Osteoblast (primary cell): ENCODE results near the gene PABPN1. TPM values are rescaled to one million over a fixed set of nuclear protein-coding genes. Genes with fewer than 3 reads are reported as not detected.

ENCODE experiments used
- DNase-seq: peaks from one replicate; pipeline ENCODE4 v3.0.0; 2011; ENCODE audit warnings: low spot score, mixed read lengths; ENCODE audit not compliant: insufficient read length; ENCODE audit errors: missing footprints
- H2AFZ ChIP-seq: 2 replicates; pipeline ENCODE4 v1.6.0; 2011; ENCODE audit warnings: mild to moderate bottlenecking, low read length
- H3K27ac ChIP-seq: 2 replicates; pipeline ENCODE4 v1.5.1; 2011; ENCODE audit warnings: mild to moderate bottlenecking, low read depth, low read length, moderate library complexity
- H3K27me3 ChIP-seq: 2 replicates; pipeline ENCODE4 v1.6.0; 2012; ENCODE audit warnings: mild to moderate bottlenecking, control low read depth, inconsistent platforms, low read length, moderate library complexity; ENCODE audit not compliant: insufficient read depth
- H3K36me3 ChIP-seq: 2 replicates; pipeline ENCODE4 v1.5.1; 2011; ENCODE audit warnings: mild to moderate bottlenecking, low read length, control low read depth, moderate library complexity; ENCODE audit not compliant: insufficient read depth
- H3K4me1 ChIP-seq: 2 replicates; pipeline ENCODE4 v1.5.1; 2011; ENCODE audit warnings: mild to moderate bottlenecking, low read length, control low read depth, moderate library complexity; ENCODE audit not compliant: insufficient read depth
- H3K4me2 ChIP-seq: 2 replicates; pipeline ENCODE4 v1.6.0; 2011; ENCODE audit warnings: mild to moderate bottlenecking, low read length; ENCODE audit not compliant: insufficient read depth
- H3K4me3 ChIP-seq: fragments of 200-600 bp; sonication (generic); 3 replicates; pipeline ENCODE4 v1.5.1; 2012; ENCODE audit warnings: mild to moderate bottlenecking, low read length, inconsistent platforms; ENCODE audit not compliant: insufficient read depth
- H3K79me2 ChIP-seq: 2 replicates; pipeline ENCODE4 v1.6.0; 2012; ENCODE audit warnings: mild to moderate bottlenecking, low read length, control low read depth, inconsistent platforms; ENCODE audit not compliant: insufficient read depth
- H3K9me3 ChIP-seq: 2 replicates; pipeline ENCODE4 v1.5.1; 2011; ENCODE audit warnings: low read depth, low read length, control low read depth
- H4K20me1 ChIP-seq: 2 replicates; pipeline ENCODE4 v1.6.0; 2012; ENCODE audit warnings: mild to moderate bottlenecking, low read length, control low read depth; ENCODE audit not compliant: insufficient read depth
- total RNA-seq: library from RNA; depleted of rRNA; stranded (reverse); fragments of >200 nt; gene quantifications from 2 replicates; pipeline ENCODE4 v1.2.3, GENCODE V29; 2012
- TF ChIP-seq, protein P1 (sequence below): IDR thresholded peaks from 2 replicates; pipeline ENCODE4 v1.5.1; 2011; ENCODE audit warnings: mild to moderate bottlenecking, low read depth, low read length, moderate library complexity; ENCODE audit errors: extremely low read depth

PABPN1 gene
- total RNA-seq, 1 donor, result 42.3 TPM

DNA sequence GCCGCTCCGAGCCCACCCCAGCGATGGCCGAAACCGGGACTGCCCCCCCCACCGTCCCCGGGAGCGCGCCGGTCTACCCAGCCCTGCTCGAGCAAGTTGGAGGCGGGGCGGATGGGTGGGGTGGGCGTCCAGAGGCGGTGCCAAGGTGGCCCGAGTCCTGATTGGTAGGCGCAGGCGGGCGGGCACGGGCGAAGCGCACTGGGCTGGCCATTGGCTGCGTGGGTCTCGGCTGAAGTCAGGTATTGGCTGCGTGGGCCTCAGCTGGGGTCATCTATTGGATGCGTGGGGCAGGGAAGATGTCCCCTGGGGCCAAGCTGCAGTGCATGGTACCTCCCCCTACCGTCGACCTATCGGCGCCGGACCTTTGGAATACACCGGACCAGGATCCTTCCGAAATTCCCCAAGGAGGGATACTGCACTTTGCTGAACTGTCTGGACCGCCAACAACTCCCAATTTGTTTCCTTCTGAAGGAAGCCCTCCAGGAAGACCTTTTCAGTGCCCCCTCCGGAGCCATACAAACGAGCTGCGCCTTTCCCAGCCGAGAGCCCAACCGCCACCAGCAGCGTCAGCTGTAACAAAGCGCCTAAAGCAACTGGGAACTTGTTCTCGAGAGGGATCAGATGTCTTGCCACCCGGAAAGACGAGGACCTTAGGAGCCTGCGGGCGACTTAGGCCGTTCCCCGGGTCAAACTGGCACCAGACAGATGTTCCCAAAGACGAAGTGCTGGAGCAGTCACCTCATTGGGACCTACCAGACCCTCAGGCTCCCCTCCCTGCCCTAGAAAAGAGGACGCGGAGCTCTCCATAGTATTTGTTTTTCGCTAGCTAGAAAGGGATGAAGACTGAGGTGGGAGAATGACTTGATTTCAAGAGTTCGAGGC, 35.0 kb upstream of the PABPN1 start, which contains the start of gene HOMEZ:
Gene HOMEZ, minus strand, starts transcription at position 113 of the 882 bp plus-strand sequence. CDS start 180 bp downstream, outside the sequence.
- H3K27me3 ChIP-seq, result peaks cover 15% of the 10 kb centered on the region
- TF ChIP-seq, protein P1, sequence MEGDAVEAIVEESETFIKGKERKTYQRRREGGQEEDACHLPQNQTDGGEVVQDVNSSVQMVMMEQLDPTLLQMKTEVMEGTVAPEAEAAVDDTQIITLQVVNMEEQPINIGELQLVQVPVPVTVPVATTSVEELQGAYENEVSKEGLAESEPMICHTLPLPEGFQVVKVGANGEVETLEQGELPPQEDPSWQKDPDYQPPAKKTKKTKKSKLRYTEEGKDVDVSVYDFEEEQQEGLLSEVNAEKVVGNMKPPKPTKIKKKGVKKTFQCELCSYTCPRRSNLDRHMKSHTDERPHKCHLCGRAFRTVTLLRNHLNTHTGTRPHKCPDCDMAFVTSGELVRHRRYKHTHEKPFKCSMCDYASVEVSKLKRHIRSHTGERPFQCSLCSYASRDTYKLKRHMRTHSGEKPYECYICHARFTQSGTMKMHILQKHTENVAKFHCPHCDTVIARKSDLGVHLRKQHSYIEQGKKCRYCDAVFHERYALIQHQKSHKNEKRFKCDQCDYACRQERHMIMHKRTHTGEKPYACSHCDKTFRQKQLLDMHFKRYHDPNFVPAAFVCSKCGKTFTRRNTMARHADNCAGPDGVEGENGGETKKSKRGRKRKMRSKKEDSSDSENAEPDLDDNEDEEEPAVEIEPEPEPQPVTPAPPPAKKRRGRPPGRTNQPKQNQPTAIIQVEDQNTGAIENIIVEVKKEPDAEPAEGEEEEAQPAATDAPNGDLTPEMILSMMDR, result no peak
- peak within 1 kb of the TSS; percentile 93 for H3K4me2 ChIP-seq

DNA sequence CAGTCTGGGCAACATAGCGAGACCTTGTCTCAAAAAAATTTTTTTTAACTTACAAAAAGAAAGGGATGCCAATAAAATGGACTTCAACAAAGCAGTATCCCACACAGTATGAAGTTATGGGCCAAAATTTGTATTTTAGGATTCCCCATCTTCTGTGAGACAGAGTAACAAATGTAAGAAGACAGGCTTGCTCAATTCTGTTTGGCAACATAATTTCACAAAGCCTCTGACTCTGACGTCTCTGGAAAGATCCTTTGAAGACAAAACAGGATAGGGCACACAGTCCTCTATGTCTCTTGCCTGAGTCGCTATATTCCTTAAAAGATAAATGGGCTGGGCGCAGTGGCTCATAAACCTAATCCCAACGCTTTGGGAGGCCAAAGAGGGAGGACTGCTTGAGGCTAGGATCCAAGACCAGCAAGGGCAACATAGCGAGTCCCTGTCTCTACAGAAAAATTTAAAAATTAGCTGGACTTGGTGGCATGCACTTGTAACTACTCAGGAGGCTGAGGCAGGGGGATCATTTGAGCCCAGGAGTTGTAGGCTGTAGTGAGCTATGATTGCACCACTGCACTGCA, 34.3 kb upstream of the PABPN1 start:
- Histone ChIP-seq H3K4me3 (peak overlapping the region; percentile 94), H3K27me3 (peaks cover 15% of the 10 kb centered on the region), H3K27ac (peak overlapping the region; percentile 69), H3K79me2 (peaks cover 19% of the 10 kb centered on the region), H3K4me2 (peak overlapping the region; percentile 92), H3K9me3 (no peaks in the 10 kb centered on the region), H2AFZ (peak overlapping the region; percentile 98), H4K20me1 (peaks cover 2% of the 10 kb centered on the region), H3K36me3 (no peaks in the 10 kb centered on the region), H3K4me1 (peaks cover 16% of the 10 kb centered on the region)
- TF ChIP-seq, protein P1, result no peak
- no peak for DNase-seq

More for the DNA sequence above, 35.0 kb upstream of the PABPN1 start, which contains the start of gene HOMEZ:
- DNase-seq, result peak; percentile 99
- no peaks in the 10 kb centered on the region for H3K9me3 ChIP-seq
- no peaks in the 10 kb centered on the region for H3K36me3 ChIP-seq
- peaks cover 16% of the 10 kb centered on the region for H3K4me1 ChIP-seq
- H4K20me1 ChIP-seq, result peaks cover 2% of the 10 kb centered on the region
- H3K27ac ChIP-seq, result peak within 1 kb of the TSS; percentile 69
- peak within 1 kb of the TSS; percentile 94 for H3K4me3 ChIP-seq
- peaks cover 19% of the 10 kb centered on the region for H3K79me2 ChIP-seq
- peak within 1 kb of the TSS; percentile 98 for H2AFZ ChIP-seq

DNA sequence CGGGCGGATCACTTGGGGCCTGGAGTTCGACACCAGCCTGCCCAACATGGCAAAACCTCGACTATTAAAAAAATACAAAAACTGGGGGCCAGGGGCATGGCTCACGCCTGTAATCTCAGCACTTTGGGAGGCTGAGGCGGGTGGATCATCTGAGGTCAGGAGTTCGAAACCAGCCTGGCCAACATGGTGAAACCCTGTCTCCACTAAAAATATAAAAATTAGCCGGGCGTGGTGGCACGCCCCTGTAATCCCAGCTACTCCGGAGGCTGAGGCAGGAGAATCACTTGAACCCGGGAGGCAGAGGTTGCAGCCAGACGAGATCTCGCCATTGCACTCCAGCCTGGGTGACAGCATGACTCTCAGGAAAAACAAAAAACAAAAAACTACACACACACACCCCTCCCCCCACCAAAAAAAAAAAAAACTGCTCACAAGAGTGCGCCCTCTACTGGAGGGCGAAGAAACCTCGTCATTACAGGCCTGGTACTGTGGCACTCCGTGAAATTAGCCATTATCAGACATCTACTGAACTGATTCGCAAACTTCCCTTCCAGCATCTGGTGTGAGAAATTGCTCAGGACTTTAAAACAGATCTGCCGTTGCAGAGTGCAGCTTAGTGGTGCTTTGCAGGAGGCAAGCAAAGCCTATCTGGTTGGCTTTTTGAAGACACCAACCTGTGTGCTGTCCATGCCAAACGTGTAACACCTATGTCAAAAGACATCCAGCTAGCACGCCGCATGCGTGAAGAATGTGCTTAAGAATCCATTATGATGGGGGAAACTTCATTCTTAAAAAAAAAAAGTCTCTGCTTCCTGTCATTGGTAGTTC, 26.3 kb upstream of the PABPN1 start:
- peaks cover 9% of the 10 kb centered on the region for H3K27me3 ChIP-seq
- no peak overlapping the region for H3K27ac ChIP-seq
- H3K79me2 ChIP-seq, result peaks cover 1% of the 10 kb centered on the region
- H4K20me1 ChIP-seq, result no peaks in the 10 kb centered on the region
- no peak overlapping the region for H3K4me3 ChIP-seq
- TF ChIP-seq, protein P1, result peak; percentile 88
- peak overlapping the region; percentile 19 for H3K4me2 ChIP-seq
- no peak for DNase-seq
- H3K4me1 ChIP-seq, result peaks cover 21% of the 10 kb centered on the region
- H3K36me3 ChIP-seq, result no peaks in the 10 kb centered on the region
- no peaks in the 10 kb centered on the region for H3K9me3 ChIP-seq
- H2AFZ ChIP-seq, result peak overlapping the region; percentile 3
